ENCODE measurements around the gene GASK1A.

Gene GASK1A

DNA sequence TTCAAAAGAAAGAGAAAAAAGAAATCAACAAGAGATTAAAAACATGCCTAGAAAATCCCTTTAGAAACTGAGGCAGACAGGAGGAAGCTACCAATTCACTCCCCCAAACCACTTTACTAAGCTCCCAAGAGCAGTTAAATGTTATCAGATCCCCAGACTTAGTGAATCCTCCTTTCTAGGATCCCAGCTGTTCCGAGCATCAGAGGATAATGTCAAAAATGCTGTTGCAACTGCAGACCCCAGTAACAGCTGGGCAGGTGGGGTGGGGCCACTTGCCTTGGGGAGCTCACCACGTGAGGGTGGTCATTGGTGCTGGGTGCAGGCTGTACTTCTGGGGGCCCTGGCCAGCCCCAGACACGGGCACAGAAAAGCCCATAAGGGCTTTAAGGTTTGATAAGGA, 117.7 kb downstream of the GASK1A start:
- ChIA-PET CTCF (no interaction called here), POLR2A (interaction anchor here (1.2 kb wide), 1 partner anchor 9 kb away, joined by 3 read pairs; the partner anchor contains the start of gene POMGNT2)
- no peak for DNase-seq (ENCODE audit: extremely low spot score)
- TF ChIP-seq ARNT (IDR thresholded peaks at IDR 0.05) (no peak), ZNF384 (IDR thresholded peaks at IDR 0.05) (no peak), FOXA1 (IDR thresholded peaks at IDR 0.05) (no peak), BHLHE40 (IDR thresholded peaks at IDR 0.05; ENCODE audit: borderline replicate concordance) (no peak), HDGF (IDR thresholded peaks at IDR 0.05; ENCODE audit: borderline replicate concordance) (no peak), CTBP1 (IDR thresholded peaks at IDR 0.05; ENCODE audit: borderline replicate concordance) (no peak), FOXK2 (IDR thresholded peaks at IDR 0.05) (no peak), SP1 (IDR thresholded peaks at IDR 0.05) (no peak), TARDBP (IDR thresholded peaks at IDR 0.05) (no peak), L3MBTL2 (conservative IDR thresholded peaks at IDR 0.05) (no peak), ELF4 (IDR thresholded peaks at IDR 0.05) (no peak), SUZ12 (IDR thresholded peaks at IDR 0.05) (no peak), NFRKB (IDR thresholded peaks at IDR 0.05) (no peak), LEF1 (IDR thresholded peaks at IDR 0.05; ENCODE audit: borderline replicate concordance) (no peak), FOXM1 (IDR thresholded peaks at IDR 0.05; ENCODE audit: borderline replicate concordance) (no peak)
- TF ChIP-seq, protein P1, sequence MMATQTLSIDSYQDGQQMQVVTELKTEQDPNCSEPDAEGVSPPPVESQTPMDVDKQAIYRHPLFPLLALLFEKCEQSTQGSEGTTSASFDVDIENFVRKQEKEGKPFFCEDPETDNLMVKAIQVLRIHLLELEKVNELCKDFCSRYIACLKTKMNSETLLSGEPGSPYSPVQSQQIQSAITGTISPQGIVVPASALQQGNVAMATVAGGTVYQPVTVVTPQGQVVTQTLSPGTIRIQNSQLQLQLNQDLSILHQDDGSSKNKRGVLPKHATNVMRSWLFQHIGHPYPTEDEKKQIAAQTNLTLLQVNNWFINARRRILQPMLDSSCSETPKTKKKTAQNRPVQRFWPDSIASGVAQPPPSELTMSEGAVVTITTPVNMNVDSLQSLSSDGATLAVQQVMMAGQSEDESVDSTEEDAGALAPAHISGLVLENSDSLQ (IDR thresholded peaks at IDR 0.05), result no peak

DNA sequence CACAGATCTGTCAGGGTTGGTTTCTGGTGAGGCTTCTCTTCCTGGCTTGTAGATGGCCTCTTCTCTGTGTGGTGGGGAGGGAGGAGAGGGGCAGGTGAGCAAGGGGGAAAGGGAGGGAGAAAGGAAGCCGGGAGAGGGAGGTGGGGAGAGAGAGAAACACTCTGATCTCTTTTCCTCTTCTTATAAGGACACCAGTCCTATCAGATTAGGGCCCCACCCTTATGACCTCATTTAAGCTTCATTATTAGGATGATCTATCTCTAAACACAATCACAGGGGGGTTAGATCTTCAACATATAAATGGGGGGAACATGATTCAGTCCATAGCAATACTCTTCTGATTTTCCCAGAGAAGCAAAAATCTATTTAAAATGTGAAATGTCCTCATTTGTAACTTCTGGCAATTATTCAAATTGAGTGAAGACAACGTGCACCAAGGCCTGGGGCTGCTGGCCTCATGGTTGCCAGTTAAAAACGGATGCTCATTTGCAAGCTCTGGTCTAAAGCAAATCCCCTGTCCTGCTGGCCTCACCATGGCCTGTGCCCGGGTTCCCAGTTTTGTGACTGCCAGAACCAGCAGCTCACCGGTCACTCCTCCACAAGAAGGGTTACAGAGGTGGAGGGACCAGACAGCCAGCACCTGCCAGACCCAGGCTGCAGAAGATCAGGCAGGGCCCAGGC, 118.4 kb downstream of the GASK1A start:
- DNase-seq (ENCODE audit: extremely low spot score), result no peak
- POLR2A ChIA-PET, result interaction anchor here (1.2 kb wide), 1 partner anchor 8 kb away, joined by 3 read pairs; the partner anchor contains the start of gene POMGNT2
- CTCF ChIA-PET, result no interaction called here
- TF ChIP-seq ZNF384 (IDR thresholded peaks at IDR 0.05) (no peak), FOXK2 (IDR thresholded peaks at IDR 0.05) (no peak), BHLHE40 (IDR thresholded peaks at IDR 0.05; ENCODE audit: borderline replicate concordance) (no peak), HDGF (IDR thresholded peaks at IDR 0.05; ENCODE audit: borderline replicate concordance) (no peak), L3MBTL2 (conservative IDR thresholded peaks at IDR 0.05) (no peak), ARNT (IDR thresholded peaks at IDR 0.05) (no peak), LEF1 (IDR thresholded peaks at IDR 0.05; ENCODE audit: borderline replicate concordance) (no peak), FOXM1 (IDR thresholded peaks at IDR 0.05; ENCODE audit: borderline replicate concordance) (no peak), TARDBP (IDR thresholded peaks at IDR 0.05) (no peak), SP1 (IDR thresholded peaks at IDR 0.05) (no peak), CTBP1 (IDR thresholded peaks at IDR 0.05; ENCODE audit: borderline replicate concordance) (no peak), NFRKB (IDR thresholded peaks at IDR 0.05) (no peak), ELF4 (IDR thresholded peaks at IDR 0.05) (no peak)
- TF ChIP-seq, protein P1 (IDR thresholded peaks at IDR 0.05), result no peak

DNA sequence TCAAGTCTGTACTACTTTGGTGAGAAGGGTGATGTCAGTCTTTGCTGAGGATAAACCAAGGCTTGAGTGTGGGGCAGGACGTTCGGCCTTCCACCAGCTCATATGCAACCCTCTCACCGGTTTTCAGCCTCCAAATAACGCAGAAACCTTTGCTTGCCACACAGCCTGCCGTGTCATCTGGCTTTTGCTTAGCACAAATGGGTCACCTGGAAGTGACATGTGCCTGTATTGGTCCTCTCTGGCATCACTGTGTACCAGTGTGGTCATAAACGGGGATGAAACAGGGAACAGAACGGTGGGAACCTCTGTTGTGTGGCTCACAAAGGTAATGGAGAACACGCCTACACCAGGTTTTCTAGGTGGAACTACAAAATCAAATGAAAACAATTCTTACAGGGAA, 119.7 kb downstream of the GASK1A start:
- DNase-seq (ENCODE audit: extremely low spot score), result no peak
- ChIA-PET CTCF (no interaction called here), POLR2A (no interaction called here)
- no peak for TF ChIP-seq ZNF384 (IDR thresholded peaks at IDR 0.05)

DNA sequence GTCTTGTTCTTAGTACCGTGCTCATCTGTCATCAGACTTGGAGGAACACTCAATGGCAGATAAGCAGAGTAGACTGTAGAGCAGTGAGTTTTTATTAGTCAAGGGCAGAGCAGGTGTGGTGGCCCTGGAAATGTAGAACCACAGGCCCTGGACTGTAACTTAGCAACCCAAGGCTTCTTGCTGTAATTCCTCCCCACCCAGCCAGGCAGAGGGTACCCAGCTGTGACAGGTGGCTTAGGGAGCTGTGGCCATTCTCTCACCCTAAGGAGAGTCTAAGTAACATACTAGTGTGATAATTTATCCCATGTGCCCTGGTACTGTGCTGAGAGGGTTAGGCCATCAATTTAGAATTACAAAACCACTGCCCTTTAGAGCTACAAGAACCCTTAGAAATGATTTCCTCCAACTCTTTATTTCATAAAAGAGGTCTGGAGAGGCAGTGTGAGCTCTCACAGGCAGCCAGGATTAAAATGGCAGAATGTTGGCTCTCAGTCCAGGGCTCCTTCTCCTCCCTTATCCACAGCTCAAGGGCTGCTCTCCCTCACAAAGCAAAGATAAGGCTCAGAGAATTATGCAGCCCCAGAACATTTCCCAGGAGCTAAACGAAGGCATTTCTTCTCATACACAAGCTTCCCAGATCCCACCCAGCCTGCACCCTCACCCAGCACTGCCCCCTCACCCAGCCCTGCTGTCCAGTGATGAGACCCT, 123.8 kb downstream of the GASK1A start:
- no peak for DNase-seq (ENCODE audit: extremely low spot score)
- POLR2A ChIA-PET, result no interaction called here
- TF ChIP-seq ARNT (IDR thresholded peaks at IDR 0.05) (no peak), SP1 (IDR thresholded peaks at IDR 0.05) (no peak), FOXA1 (IDR thresholded peaks at IDR 0.05) (no peak), L3MBTL2 (conservative IDR thresholded peaks at IDR 0.05) (no peak), TARDBP (IDR thresholded peaks at IDR 0.05) (no peak), FOXK2 (IDR thresholded peaks at IDR 0.05) (no peak), ZNF384 (IDR thresholded peaks at IDR 0.05) (no peak), HDGF (IDR thresholded peaks at IDR 0.05; ENCODE audit: borderline replicate concordance) (no peak), BHLHE40 (IDR thresholded peaks at IDR 0.05; ENCODE audit: borderline replicate concordance) (no peak), FOXM1 (IDR thresholded peaks at IDR 0.05; ENCODE audit: borderline replicate concordance) (no peak), NFRKB (IDR thresholded peaks at IDR 0.05) (no peak), SUZ12 (IDR thresholded peaks at IDR 0.05) (no peak), LEF1 (IDR thresholded peaks at IDR 0.05; ENCODE audit: borderline replicate concordance) (no peak), ELF4 (IDR thresholded peaks at IDR 0.05) (no peak), CTBP1 (IDR thresholded peaks at IDR 0.05; ENCODE audit: borderline replicate concordance) (no peak)
- TF ChIP-seq, protein P1 (IDR thresholded peaks at IDR 0.05), result no peak
- CTCF ChIA-PET, result no interaction called here

DNA sequence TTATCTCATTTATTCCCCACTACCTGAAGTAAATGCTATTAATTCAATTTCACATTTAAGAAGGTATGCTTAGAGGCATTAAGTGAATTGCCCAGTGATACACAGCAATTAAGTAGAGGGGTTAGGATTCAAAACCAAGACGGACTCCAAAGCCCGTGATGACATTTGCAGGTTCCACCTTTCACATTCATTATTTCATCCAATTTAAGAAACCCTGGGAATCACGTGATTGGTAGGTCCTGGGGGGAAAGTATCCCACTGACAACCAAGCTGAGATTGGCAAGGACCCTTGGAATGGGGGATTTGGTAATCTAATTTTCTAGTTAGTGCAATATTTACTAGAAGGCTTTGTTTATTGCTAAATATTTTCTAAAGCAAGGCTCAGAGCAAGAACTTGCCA, 124.9 kb downstream of the GASK1A start:
- CTCF ChIA-PET, result no interaction called here
- no peak for DNase-seq (ENCODE audit: extremely low spot score)
- POLR2A ChIA-PET, result no interaction called here
- TF ChIP-seq FOXK2 (IDR thresholded peaks at IDR 0.05) (no peak), TARDBP (IDR thresholded peaks at IDR 0.05) (no peak), L3MBTL2 (conservative IDR thresholded peaks at IDR 0.05) (no peak), FOXA1 (IDR thresholded peaks at IDR 0.05) (no peak), BHLHE40 (IDR thresholded peaks at IDR 0.05; ENCODE audit: borderline replicate concordance) (no peak), ARNT (IDR thresholded peaks at IDR 0.05) (no peak), CTBP1 (IDR thresholded peaks at IDR 0.05; ENCODE audit: borderline replicate concordance) (no peak), SUZ12 (IDR thresholded peaks at IDR 0.05) (no peak), FOXM1 (IDR thresholded peaks at IDR 0.05; ENCODE audit: borderline replicate concordance) (no peak)

All from HEK293T (cell line).